CD1c-positive myeloid dendritic cell (primary cell): ENCODE measurements around the gene HOATZ.

Source experiments
- DNase-seq: peaks from one replicate; pipeline ENCODE4 v3.0.0-alpha.2; 2016; ENCODE audit errors: extremely low spot score

The HOATZ gene

GRCh38 chr11:111514216-111515031 is at the start of gene HOATZ:
TSS of gene HOATZ (plus strand) at chr11:111514778. CDS start at chr11:111514785, 7 bp downstream.
- DNase-seq = no peak

DNA sequence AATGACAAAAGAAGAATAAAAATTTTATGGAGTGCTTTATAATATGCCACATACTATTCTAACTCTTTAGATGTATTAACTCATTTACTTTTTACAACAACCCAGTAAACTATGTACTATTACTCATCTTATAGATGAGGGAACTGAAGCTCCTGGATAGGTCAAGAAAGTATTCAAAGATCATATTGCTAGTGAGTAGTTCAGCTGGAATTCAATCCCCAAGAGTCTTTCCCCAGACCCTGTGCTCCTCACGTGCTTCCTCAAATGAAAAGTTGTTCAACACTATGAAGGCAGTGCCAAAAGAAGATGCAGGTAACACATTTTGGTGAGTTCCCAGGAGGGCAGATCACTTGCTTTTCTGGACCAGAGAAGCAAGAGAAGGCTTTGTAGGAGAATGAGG is 49.2 kb upstream of the HOATZ start:
- no peak for DNase-seq

DNA sequence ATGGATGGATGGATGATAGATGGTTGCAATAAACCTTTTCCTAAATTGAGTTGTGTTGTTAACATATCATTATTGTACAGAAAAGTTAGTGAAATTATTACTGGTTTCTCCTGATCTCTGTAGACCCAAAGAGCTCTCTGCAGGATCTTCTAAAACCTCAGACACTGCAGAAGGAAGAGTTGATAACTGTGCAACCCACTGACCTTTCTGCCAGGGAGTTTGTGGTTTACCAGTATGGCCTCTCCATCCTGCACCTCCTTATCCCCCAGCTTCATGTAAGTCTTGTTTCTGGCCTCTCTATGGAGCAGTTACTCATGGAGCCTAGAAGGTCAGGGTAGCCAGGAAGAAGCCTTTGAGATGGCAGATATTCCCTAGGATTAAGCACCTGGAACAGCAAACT is 48.0 kb upstream of the HOATZ start:
- no peak for DNase-seq

DNA sequence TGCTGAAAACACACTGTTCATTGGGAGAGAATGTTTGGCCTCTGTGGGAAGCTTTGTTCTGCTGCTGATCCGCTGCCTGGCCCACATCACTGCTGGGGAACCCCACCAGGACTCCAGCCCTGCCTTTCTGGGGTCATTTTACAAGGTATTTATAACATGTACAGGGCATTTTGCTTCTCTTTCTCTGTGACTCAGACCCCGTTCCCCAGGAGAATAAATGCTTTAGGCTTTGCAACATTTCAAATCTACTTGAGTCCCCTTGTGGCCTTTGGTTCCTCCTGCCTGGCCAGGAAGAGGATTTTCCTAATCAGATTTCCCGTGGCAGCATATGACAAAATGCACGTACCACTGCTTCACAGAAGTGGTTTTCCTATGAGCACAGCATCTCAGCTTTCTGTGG is 45.4 kb upstream of the HOATZ start:
- no peak for DNase-seq

GRCh38 chr11:111472228-111472627 is 42.4 kb upstream of the HOATZ start:
- no peak for DNase-seq

- no peak for DNase-seq
Measured at GRCh38 chr11:111474432-111474831, 40.1 kb upstream of the HOATZ start.

DNA sequence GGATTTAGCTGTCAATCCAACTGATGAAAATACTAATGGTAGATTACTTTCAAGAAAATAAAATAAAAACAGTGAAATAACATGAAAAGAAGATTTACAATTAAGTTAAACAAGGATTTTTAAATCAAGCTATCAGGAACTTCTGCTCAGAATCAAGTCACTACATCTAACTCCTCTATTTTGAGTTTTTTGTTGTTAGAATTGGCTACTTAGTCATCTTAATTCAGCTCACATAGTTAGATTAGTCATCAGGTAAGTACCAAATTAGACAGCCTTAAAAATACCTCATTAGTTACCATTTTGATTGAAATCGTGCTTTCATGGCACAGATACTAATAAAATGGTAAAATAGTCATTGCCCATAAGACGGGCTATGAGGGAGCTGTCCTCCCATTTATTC is 38.2 kb upstream of the HOATZ start:
- no peak for DNase-seq

DNA sequence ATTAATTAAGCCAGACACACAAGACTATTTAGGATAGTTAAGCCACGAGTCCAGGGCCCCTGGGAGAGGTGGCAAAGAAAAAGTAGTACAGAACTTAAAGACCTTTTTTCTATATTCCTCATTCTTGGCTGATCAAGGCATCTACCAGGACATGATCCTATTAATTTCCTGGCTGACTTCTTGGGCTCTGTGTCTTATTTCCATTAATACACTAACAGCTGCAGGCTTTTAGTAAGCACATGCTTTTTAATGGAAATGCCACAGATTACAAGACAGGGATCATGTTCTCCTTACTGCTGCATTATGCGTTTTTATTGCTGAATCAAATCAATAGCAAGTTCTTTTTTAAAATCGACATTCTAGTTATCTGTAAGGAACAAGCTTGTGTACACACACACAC is 37.6 kb upstream of the HOATZ start:
- no peak for DNase-seq

DNA sequence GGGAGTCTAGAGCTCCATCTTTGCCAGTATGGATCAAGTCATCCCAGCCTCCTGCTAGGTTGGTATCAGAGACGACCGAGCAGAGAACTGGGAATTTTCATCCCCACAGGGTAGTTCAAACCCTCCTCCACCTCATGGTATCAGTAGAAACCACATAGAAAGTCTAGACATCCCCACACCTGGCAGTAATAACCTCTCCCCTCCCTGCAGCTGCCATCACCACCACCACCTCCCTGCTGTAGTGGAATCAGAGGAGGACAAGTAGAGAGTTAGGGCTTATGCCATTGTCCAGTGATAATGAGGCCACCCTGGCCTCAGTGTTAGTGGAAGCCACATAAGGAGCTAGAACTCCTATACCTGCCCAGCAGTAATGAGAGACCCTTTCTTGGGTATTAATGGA is 36.7 kb upstream of the HOATZ start:
- DNase-seq = no peak

DNA sequence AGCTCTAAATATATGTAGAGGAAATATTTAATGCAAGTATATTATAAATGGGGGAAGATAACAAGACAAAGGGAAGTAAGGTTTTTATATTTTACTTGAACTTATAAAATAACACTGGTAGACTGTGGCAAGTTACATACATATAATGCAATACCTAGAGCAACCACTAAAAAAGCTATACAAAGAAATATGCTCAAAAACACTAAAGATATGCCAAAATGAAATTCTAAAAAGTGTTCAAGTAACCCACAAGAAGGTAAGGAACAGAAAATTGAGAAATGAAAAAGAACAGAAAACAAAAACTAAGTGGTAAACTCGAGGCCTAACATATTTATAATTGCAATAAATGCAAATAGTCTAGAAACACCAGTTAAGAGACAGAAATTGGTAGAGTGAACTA is 34.9 kb upstream of the HOATZ start:
- DNase-seq = no peak

DNA sequence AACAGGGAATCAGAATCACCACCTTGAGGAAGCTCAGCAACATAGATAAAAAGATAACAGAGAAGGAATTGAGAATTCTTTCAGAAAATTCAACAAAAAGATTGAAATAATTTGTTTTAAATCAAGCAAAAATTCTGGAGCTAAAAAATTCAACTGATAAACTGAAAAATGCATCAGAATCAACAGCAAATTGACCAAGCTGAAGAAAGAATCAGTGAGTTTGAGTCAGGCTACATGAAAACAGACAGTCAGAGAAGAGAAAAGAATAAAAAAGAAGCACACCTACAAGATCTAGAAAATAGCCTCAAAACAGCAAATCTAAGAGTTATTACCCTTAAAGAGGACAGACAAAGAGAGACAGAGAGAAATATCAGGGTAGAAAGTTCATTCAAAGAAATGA is 31.1 kb upstream of the HOATZ start:
- no peak for DNase-seq

- no peak for DNase-seq
Measured at GRCh38 chr11:111490496-111490895, 24.1 kb upstream of the HOATZ start.

DNA sequence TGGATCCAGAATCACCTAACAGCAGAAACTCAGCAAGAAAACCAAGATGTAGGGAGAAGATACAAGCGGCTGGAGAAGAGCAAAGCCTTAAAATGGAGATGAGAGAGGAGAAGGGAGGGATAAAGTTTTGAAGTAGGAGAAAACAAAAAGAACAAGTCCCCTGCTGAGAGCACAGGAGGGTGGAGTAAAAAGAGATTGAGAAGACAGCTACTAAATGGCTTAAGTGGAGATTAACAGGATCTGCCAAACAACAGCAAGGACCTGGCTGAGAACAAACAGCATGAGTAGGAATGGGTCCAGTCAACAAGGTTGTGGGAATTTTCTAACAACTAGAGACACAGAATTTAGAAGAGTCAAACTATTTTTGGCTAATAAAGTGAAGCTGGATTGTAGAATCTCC is 20.5 kb upstream of the HOATZ start:
- no peak for DNase-seq

- no peak for DNase-seq
Measured at GRCh38 chr11:111499483-111499882, 15.1 kb upstream of the HOATZ start.

- no peak for DNase-seq
Measured at GRCh38 chr11:111500481-111500880, 14.1 kb upstream of the HOATZ start.

DNA sequence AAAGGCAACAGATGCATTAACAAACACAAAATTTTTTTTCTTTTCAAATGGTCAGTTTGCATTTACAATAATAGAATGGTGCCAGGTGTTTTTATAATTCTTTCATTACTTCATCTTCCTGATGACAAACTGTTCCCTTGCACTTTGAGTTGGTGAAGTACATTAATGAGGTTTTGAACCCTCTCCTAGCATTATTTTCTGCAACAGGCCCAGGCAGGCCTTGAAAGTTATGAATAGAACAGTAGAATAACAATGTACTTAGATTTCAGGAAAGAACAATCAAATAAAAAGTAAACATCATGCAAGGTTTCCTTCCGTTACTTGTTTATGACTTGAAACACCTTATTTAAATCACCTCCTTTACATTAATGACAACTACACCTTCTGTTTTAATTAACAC is 12.0 kb upstream of the HOATZ start:
- DNase-seq = no peak

- DNase-seq = no peak
Measured at GRCh38 chr11:111510311-111510710, 4.3 kb upstream of the HOATZ start.

DNA sequence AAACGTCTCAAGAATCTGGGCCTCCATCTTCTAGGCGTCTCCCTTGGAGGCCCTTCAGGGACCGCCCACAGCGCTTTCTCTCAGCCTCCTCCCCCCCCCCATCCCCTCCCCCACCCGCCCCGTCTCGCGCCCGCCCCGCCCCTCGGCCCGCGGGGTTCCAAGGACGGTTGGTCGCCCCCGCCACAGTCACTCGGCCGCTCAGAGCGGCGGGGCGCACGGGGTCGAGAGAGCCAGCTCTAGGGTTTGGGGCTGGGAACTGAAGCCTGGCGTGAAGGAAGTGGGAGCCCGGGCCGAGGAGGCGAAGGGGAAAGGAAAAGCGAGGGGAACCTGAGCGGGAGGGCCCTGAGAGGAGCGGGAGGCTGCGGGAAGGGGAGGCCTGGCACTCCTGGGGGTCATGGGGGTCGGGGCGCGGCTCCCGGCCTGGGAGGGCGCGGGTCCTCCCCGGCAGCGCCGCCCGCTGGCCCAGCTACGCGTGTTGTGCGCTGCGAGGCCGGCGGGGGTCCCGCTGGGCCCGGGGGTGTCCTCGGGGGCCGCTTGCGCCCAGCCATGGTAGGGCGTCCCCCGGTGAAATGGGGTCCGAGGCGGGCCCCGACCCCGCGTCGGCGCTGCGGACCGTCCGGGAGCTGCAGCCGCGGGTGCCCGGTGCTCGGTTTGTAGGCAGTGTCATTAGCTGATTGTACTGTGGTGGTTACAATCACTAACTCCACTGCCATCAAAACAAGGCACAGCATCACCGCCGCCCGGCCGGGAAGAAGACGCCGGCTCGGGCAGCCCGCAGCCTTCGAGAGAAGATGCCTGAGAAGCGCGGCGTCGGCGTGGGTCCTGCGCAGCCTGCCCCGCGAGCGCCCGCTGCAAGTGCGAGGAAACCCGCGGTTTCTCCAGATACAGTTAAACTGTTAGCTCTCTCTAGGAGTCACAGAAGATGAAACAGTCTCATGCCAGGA is 2.0 kb upstream of the HOATZ start, which contains the start of gene BTG4:
BTG4 (minus strand) TSS at position 91 of the 944 bp plus-strand sequence. CDS start 13,610 bp downstream, outside the sequence.
- peak; percentile 25 for DNase-seq

- DNase-seq = no peak
Measured at GRCh38 chr11:111513240-111513605, 1.4 kb upstream of the HOATZ start.

DNA sequence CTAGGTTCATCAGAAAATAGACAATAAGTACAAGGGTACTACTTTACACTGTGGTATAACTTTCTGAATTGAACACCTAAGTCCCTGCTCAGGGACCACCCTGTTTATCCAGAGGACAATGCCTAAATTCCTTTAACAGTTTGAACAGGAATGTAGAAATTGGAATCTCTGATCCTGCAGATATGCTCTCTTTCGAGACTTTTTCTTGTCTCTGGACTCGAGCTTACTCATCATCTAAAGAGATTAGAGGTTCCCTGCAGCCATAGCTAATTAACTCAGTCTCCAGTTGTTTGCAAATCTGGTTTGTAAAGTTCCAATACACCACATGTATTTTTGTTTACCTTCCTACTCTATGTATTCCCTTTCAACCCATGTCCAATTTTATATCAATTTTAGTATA is 1.0 kb downstream of the HOATZ start:
- DNase-seq = no peak

- DNase-seq = no peak
Measured at GRCh38 chr11:111518668-111519067, 4.1 kb downstream of the HOATZ start.

DNA sequence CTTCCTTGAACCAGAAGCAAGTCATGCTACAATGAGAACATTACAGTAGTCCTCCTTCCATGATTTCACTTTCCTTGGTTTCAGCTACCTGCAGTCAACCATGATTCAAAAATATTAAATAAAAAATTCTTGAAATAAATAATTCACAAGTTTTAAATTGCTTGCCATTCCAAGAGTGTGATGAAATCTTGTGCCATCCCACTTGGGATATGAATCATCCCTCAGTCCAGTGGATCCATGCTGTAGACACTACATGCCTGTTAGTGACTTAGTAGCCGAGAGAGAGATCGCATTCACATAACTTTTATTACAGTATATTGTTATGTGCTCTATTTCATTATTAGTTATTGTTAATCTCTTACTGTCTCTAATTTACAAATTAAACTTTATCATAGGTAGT is 6.0 kb downstream of the HOATZ start:
- DNase-seq = no peak

DNA sequence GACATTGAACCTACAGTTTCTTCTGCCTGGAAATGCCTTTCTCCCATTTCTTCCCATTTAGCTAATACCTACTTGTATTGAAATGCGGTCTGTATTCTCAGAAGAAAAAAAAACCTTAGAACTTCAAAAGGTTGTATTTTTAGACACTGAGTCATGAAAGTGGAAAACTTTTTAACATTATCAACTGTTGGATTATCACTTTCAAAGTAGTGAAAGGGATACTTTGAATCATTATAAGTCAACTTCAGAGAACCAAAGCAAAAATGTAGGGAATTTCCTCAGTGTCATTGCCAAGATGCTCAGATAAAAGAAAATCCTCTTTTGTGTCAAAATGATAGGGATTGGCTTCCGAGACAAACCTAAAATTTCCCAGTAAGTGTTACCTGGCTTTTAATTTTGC is 6.6 kb downstream of the HOATZ start:
- DNase-seq = no peak
